ENCODE results near the gene PTPN21.
"Not testable (repeated sequence)": the region's sequence is repeated elsewhere in the genome, so short reads cannot be mapped to it uniquely, and the experiment has no call there.

Gene PTPN21

GRCh38 chr14:88551980-88552431 is 2.8 kb downstream of the PTPN21 start:
- no peak for DNase-seq (ENCODE audit: low read depth in 2 of 2)

- peak; percentile 30 to 34 for DNase-seq (ENCODE audit: low read depth in 2 of 2)
Measured at GRCh38 chr14:88551094-88551870, 3.5 kb downstream of the PTPN21 start.

DNA sequence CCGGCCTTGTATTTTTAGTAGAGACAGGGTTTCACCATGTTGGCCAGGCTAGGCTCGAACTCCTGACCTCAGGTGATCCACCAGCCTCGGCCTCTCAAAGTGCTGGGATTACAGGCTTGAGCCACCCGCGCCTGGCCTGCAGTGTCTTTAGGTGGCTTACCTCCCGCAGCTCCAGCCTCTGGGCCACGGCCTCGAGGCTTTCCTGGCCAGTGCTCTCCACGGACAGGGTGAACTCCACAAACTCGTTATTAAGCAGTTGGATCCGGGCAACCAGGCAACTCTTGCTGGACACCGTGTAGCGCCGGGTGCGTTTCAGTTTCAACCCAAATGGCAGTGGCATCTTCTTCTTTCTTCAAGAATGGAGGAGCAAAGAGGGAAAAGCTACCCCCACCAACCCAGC is 4.7 kb downstream of the PTPN21 start:
- no peak for DNase-seq (ENCODE audit: low read depth in 2 of 2)

DNA sequence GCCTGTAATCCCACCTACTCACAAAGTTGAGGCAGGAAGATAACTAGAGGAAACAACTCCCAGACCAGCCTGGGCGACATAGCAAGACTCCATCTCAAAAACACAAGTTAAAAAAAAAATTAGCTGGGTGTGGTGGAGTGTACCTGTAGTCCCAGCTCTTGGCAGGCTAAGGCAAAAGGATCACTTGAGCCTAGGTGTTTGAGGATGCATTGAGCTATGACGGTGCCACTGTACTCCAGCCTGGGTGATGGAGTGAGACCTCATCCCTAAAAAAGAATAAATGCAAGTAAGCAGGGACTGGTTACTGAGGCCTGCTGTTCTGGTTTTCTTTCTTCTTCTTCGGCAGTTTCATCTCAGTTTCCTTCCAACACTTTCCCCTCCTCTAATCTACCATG is 7.4 kb downstream of the PTPN21 start:
- DNase-seq (ENCODE audit: low read depth in 2 of 2): no peak

DNA sequence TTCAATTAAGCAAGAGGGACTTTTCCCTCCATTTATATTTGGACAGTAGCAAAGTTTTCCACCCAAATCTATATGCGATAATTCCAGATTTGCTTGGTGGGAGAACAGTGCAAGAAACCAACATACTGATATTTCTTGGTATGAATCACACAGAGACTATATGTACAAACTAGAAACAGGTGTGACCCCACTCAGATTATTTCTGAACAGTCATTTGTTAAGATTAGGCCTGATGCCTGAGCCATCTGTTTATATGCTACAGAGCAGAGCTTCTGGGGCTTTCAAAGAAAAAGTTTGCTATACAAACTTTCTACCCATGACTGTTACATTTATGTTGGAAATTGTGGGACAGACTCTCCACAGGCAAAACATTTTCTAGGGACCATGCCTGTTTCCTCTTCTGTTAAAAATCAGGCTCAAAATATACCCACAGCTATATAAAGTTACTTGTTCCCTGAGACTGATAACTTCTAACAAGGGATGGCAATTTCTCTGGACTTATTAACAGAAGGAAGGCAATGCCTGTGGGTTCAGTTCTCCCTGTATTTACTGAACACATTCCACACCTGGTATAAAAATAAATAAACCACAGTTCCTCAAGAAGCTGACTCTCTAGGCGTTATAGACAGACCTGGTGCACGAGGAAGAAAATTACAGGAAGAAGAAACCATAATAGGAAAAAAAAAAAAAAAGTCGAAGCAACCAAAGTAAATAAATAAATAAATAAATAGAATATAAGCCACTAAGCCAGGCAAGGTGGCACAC is 8.0 kb downstream of the PTPN21 start:
- no peak for DNase-seq (ENCODE audit: low read depth in 2 of 2)

- DNase-seq (ENCODE audit: low read depth in 2 of 2): no peak
Measured at GRCh38 chr14:88545256-88545655, 9.6 kb downstream of the PTPN21 start.

- no peak for DNase-seq (ENCODE audit: low read depth in 2 of 2)
Measured at GRCh38 chr14:88542857-88543795, 11.7 kb downstream of the PTPN21 start.

DNA sequence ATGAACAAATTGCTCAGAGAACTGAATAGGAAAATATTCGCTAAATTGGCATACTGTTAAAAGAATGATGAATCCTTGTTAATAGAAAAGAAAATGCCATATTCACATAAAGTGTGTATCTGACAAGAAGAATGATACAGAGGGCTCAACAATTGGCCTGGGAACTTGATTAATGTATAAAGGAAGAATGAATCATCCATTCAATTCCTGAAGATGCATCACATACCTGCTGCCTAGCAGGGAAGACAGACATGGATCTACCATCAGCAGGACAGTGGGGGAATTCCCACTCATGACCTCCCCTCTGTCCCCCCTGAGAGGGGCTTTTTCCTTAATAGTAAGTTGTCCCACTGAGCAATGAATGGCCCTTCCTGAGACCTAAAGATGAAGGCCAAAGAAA is 13.5 kb downstream of the PTPN21 start:
- no peak for DNase-seq (ENCODE audit: low read depth in 2 of 2)

DNA sequence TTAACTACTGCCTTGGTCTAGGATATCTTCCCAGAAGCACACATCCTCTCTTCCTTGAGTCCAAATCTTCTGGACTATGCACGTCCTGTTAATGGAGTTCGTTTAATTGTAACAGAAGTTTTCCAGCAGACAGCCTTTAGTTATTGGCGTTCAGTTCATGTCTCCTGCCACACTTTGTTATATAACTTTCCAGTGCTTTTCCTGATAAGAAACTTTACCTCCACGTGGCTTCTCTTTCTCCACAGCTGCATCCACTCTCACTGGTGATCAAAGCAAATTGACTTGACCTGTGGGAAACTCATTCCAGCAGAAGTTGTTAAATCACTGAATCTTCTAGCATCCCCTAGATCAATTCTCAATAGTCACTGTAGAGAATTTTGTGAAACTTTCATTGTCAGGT is 19.0 kb downstream of the PTPN21 start:
- no peak for DNase-seq (ENCODE audit: low read depth in 2 of 2)

- no peak for DNase-seq (ENCODE audit: low read depth in 2 of 2)
Measured at GRCh38 chr14:88535149-88535548, 19.7 kb downstream of the PTPN21 start.

DNA sequence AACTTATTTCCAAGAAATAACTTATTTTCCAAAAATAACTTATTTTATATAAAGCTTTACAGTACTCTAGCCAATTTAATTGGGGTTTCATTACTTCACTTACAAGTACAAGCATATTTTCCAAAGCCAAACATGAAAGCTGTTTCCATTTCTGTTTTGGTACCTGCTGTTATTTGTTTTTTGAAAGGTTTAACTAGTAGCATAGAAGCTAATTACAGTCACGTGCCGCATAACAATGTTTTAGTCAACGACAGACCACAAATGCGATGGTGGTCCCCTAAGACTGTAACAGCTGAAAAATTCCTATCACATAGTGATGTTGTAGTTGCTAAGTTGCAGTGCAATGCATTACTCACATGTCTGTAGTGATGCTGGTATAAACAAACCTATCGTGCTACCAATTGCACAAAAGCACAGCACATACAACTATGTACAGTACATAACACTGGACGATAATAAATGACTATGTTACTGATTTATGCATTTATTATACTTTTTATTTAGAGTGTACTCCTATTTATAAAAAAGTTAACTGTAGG is 21.7 kb downstream of the PTPN21 start:
- DNase-seq (ENCODE audit: low read depth in 2 of 2): no peak

DNA sequence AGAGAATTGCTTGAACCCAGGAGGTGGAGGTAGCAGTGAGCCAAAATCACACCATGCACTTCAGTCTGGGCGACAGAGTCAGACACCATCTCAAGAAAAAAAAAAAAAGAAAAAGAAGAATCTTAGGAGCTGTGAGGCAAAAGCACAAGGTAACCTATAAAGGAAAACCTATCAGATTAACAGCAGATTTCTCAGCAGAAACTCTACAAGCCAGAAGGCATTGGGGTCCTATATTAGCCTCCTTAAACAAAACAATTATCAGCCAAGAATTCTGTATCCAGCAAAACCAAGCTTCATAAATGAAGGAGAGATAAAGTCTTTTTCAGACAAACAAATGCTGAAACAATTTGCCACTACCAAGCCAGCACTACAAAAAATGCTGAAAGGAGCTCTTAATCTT is 24.9 kb downstream of the PTPN21 start:
- DNase-seq (ENCODE audit: low read depth in 2 of 2): not testable (repeated sequence)

DNA sequence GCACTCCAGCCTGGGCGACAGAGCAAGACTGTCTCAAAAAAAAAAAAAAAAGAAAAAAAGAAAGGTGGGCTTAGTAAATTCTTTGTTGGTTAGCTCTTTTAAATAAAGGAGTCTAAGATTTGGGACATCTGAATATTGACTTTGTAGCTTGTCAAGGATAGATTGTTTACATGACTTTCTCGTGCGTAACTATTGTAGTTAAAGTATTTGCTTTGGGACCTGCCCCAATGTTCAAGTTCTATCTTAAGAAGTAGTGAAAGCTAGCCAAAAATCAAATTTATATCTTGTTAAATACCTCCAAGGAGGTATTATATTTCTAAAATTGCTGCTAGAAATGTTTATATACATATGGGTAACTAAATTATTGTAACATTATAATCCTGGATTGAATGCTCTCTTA is 32.4 kb downstream of the PTPN21 start:
- no peak for DNase-seq (ENCODE audit: low read depth in 2 of 2)

DNA sequence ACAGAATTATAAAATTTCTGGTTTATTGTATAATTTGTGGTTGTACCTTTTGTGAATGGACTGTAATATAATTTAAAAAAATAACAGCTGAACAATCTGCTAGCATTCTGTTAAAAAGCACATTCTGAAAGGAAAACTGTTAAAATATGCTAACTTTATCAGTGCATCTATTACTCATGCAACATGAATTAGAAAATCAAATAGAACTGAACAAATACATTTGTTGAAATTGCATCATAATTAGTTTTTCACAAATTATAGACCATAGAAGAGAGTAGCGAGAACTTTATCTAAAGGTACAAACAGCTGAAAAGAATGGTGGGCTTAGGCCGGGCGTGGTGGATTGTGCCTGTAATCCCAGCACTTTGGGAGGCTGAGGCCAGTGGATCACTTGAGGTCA is 33.0 kb downstream of the PTPN21 start:
- no peak for DNase-seq (ENCODE audit: low read depth in 2 of 2)

GRCh38 chr14:88519907-88520306 is 34.9 kb downstream of the PTPN21 start:
- DNase-seq (ENCODE audit: low read depth in 2 of 2): no peak

DNA sequence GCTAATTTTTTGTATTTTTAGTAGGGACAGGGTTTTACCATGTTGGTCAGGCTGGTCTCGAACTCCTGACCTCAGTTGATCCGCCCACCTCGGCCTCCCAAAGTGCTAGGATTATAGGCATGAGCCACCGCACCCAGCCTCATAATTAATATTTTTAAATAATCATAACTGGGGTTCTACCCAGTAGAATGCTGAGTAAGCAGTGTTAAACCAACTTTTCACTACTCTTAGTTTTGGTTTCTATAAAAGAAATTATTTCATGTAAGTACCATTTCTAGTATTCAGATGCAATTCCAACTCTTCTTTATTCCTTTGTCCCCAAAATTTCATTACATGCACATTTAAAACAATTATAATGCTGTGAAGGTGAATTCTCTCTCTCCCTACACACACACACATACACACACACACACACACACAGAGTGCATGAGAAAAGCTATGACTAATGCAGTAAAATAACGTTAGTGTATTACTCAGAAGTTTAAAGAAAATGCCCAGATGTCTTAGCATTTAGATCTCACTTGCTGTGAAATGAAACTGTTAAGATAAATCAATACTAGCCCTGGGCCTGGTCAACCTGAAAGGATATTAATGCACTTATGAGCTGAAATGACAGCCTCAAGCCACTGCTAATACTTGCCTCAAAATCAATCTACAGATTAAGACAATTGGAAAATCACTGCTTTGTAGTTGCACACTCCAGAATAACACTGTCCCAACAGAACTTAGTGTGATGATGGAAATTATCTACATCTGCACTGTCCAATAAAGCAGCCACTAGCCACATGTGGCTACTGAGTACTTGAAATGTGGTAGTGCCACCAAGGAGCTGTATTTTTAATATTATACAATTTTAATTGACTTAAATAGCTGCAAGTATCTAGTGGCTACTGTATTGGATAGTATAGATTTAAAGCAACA is 36.0 kb downstream of the PTPN21 start:
- DNase-seq (ENCODE audit: low read depth in 2 of 2): no peak

DNA sequence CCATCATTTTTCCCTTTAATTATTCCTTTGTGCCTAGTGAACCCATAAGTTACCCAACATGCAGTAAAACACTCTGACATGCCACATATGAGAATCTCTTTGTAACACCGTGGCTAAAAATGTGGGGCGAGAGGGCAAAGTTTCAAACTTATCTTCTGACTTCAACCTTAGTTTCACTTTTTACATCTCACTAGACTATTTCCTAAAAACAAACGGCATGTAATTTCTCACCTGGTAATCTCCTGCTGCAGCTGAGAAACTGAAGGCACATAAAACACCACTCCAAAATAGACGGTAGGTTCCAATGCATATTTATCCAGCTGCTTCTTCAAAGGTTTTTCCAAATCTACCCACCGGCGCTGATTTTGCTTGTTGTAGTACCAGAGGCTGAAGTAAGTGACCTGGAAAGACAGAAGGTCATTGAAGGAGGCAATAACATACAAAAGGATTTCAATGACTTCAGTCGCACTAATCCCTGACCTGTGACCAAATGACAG is 37.9 kb downstream of the PTPN21 start:
- DNase-seq (ENCODE audit: low read depth in 2 of 2): no peak

DNA sequence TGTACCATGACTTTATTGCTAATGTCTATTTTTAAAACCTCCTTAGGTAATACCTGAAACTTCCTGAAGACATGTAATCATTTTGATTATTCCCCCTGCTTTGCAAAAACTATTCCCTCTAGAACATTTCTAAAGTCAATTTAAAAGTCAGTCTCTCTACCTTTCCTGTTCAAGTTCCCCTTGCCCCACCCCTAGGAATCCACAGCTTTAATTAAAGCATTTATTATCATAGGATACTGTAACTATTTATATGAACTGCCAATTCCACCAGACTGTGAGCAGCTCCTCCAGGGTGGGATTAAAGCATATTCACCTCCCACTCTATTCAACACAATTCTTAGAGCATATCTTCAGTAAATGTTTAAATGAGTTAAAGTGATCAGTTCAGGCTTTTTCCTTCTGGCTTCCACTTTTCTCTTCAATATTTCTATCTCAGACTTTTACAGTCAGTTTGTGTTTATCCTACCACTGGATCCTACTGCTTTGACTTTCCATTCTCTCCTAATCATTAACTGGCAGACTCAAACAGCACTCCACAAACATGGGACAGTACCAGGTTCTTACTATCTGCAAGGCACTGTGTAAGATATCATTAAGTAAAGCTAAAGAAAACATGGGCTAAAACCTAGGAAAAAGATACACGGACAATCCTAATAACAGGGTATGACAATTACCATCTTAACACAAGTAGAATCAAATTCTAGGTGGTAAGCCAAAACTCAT is 39.1 kb downstream of the PTPN21 start:
- DNase-seq (ENCODE audit: low read depth in 2 of 2): no peak

DNA sequence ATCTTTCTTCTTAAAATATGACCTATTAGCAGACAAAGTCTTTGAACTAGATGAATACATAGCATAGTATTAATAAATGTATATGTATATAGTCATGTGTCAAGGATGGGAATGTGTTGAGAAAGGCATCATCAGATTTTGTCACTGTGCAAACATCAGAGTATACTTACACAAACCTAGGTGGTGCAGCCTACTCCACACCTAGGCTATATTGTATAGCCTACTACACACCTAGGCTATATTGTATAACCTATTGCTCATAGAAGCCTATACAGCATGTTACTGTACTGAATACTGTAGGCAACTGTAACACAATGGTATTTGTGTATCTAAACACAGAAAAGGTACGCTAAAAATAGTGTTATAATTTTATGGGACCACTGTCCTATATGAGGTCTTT is 47.6 kb downstream of the PTPN21 start:
- DNase-seq (ENCODE audit: low read depth in 2 of 2): no peak

DNA sequence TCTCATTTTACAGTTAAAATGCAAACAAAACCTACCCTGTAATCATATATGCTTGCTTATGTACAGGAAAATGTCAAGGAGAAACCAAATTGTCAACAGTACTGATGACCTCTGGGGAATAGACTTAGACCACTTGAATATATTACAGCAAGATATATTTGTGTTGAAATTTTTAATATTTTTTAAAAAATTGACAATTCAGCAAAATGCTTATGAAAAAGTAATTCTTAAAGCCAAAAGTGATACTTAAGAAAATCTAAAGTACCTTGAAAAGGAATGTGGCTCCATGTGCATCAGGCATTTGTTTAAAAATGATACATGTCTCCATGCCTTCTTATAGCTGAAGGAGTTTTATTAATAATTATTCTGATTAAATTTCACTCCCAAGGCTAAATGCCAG is 49.2 kb downstream of the PTPN21 start:
- DNase-seq (ENCODE audit: low read depth in 2 of 2): no peak
